ENCODE data around the gene LMBRD2.
A peak's percentile ranks its signal among the peaks of the same experiment; 100 is the strongest.
"Not testable (repeated sequence)": the region's sequence is repeated elsewhere in the genome, so short reads cannot be mapped to it uniquely, and the experiment has no call there.

Gene LMBRD2

DNA sequence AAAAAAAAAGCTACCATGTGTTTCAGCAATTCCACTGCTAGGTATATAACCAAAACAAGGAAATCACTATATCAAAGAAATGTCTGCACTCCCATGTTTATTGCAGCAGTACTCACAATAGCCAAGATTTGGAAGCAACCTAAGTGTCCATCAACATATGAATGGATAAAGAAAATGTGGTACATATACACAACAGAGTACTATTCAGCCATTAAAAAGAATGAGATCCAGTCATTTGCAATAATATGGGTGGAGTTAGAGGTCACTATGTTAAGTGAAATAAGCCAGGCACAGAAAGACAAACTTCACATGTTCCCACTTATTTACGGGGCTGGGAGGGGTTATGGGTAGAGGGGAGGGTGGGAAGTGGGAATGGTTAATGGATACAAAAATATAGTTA lies 18.7 kb downstream of the LMBRD2 start:
- DNase-seq; in situ Hi-C loops (cut with HindIII; ENCODE audit: low pct_ligation_motif_present, low pct_unique_long_range_greater_than_20kb, low sequenced_read_pairs): not testable (repeated sequence)

GRCh38 chr5:36129666-36130065 lies 22.0 kb downstream of the LMBRD2 start:
- in situ Hi-C loops (cut with HindIII; ENCODE audit: low pct_ligation_motif_present, low pct_unique_long_range_greater_than_20kb, low sequenced_read_pairs); DNase-seq: not testable (repeated sequence)

GRCh38 chr5:36128795-36129194 lies 22.9 kb downstream of the LMBRD2 start:
- in situ Hi-C loops (cut with HindIII; ENCODE audit: low pct_ligation_motif_present, low pct_unique_long_range_greater_than_20kb, low sequenced_read_pairs), result no loop called here
- DNase-seq, result no peak

GRCh38 chr5:36125868-36126267 lies 25.8 kb downstream of the LMBRD2 start:
- in situ Hi-C loops (cut with HindIII; ENCODE audit: low pct_ligation_motif_present, low pct_unique_long_range_greater_than_20kb, low sequenced_read_pairs), result no loop called here
- DNase-seq, result no peak

- in situ Hi-C loops (cut with HindIII; ENCODE audit: low pct_ligation_motif_present, low pct_unique_long_range_greater_than_20kb, low sequenced_read_pairs), result no loop called here
- DNase-seq, result no peak
Observed at GRCh38 chr5:36111238-36111637, 40.4 kb downstream of the LMBRD2 start.

GRCh38 chr5:36108758-36109460 lies 42.8 kb downstream of the LMBRD2 start:
- in situ Hi-C loops (cut with HindIII; ENCODE audit: low pct_ligation_motif_present, low pct_unique_long_range_greater_than_20kb, low sequenced_read_pairs), result no loop called here
- DNase-seq, result no peak

GRCh38 chr5:36105819-36106218 lies 45.9 kb downstream of the LMBRD2 start:
- in situ Hi-C loops (cut with HindIII; ENCODE audit: low pct_ligation_motif_present, low pct_unique_long_range_greater_than_20kb, low sequenced_read_pairs), result no loop called here
- no peak for DNase-seq

DNA sequence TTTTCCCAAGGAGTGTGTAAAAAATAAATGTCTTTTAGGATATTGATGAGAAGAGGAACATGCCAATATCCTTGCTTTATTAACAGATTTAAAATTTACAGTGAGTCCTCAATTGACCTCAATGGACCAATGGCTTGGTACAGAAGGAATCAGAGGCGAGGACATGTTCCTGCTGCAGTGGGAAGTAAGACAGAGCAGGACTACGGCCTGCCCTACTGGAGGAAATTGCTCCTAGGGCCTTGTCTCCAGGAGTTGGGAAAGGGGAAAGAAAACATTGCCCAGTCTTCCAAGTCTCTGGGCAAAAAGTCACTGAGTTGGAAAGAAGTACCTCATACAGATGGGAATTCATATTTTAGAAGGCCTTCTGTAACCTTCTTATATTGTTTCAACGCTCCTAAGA lies 51.9 kb downstream of the LMBRD2 start:
- DNase-seq, result no peak
- in situ Hi-C loops (cut with HindIII; ENCODE audit: low pct_ligation_motif_present, low pct_unique_long_range_greater_than_20kb, low sequenced_read_pairs), result no loop called here

- in situ Hi-C loops (cut with HindIII; ENCODE audit: low pct_ligation_motif_present, low pct_unique_long_range_greater_than_20kb, low sequenced_read_pairs), result no loop called here
Observed at GRCh38 chr5:36096486-36096885, 55.2 kb downstream of the LMBRD2 start.

GRCh38 chr5:36089989-36090388 lies 61.7 kb downstream of the LMBRD2 start:
- DNase-seq, result peak; percentile 10
- in situ Hi-C loops (cut with HindIII; ENCODE audit: low pct_ligation_motif_present, low pct_unique_long_range_greater_than_20kb, low sequenced_read_pairs), result no loop called here

More at GRCh38 chr5:36096486-36096885, 55.2 kb downstream of the LMBRD2 start:
- no peak for DNase-seq

DNA sequence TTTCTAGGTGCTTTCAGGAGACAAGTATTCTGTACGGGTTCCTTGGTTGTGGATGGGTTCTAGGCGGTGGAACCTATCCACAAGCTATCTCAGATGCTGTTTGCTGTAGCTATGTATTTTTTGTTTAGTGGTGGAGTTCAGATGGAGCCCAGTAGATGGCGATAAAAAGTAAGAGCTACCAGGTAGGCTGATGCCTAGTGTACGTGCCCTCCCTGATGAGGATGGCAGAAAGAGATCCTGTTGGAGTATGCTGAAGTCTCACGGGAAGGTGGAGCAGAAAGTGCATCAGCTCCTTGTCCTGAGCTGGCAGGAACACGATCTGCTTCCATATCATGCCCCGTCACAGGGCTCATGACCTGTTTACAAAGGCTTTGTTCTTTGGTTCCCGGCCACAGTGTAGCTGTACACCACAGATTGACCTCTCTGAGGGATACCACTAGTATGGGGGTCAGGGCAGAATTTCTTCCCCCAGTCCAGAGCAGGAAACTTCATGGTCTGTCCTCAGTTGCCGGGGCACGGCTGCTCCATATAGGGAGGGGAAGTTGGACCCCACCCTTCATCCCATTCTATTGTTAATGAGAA lies 72.4 kb downstream of the LMBRD2 start:
- in situ Hi-C loops (cut with HindIII; ENCODE audit: low pct_ligation_motif_present, low pct_unique_long_range_greater_than_20kb, low sequenced_read_pairs), result no loop called here
- DNase-seq, result peak; percentile 56

- in situ Hi-C loops (cut with HindIII; ENCODE audit: low pct_ligation_motif_present, low pct_unique_long_range_greater_than_20kb, low sequenced_read_pairs), result no loop called here
- no peak for DNase-seq
Observed at GRCh38 chr5:36078430-36078829, 73.3 kb downstream of the LMBRD2 start.

- in situ Hi-C loops (cut with HindIII; ENCODE audit: low pct_ligation_motif_present, low pct_unique_long_range_greater_than_20kb, low sequenced_read_pairs), result no loop called here
- DNase-seq, result no peak
Observed at GRCh38 chr5:36073595-36074216, 78.0 kb downstream of the LMBRD2 start.

DNA sequence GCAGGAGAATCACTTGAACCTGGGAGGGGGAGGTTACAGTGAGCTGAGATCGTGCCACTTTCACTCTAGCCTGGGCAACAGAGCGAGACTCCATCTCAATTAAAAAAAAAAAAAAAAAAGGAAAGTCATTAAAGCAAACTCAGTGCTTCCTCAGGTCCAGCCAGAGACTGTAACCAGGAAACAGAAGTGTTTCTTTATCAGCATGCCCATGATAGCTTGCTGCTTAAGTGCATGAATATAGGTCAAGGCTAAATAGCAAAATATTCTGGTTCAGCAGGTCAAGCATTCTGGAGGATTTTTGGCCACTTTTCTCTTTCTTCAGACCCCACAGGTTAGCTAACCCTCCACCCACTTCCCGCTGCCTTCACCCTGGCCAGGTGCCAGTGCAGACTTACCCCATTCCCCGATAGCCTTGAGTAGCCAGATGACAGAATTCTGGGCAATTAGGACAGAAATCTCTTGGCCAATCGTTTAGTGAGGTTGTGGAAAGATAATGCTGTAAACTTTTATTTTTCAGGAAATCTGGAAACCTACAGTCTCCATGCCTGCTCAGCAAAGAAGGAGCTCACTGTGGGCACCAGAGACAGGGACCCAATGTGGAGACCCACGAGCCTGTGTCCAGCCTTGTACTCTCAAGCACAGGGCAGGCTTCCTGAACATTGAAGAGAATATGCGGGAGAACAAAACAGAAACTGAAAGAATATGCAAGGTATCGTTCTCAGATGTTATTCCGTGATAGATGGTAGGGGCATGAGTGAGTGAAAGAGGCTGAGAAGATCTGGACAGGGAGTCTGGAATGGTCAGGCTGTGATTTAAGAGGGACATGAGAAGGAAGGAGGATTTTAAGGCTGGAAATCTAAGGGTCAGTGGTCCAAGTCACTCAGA lies 80.8 kb downstream of the LMBRD2 start:
- DNase-seq, result peak; percentile 31
- in situ Hi-C loops (cut with HindIII; ENCODE audit: low pct_ligation_motif_present, low pct_unique_long_range_greater_than_20kb, low sequenced_read_pairs), result no loop called here

DNA sequence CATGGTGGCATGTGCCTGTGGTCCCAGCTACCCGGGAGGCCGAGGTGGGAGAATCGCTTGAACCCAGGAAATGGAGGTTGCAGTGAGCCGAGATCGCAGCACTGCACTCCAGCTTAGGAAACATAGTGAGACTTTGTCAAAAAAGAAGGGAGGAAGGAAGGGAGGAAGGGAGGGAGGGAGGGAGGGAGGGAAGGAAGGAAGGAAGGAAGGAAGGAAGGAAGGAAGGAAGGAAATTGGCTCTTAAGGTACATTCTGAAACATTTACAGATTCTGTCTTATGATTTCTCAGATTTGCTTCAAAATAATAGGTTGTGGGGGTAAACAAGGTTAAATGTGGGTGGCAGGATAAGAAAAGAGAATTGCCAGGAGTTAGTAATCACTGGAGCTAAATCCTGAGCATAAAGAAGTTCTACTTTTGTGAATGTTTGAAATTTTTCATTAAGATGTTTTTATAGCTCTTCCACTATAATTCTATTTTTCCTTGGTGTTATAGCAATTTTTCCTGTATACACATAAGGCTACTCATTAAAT lies 82.9 kb downstream of the LMBRD2 start:
- DNase-seq, result no peak
- in situ Hi-C loops (cut with HindIII; ENCODE audit: low pct_ligation_motif_present, low pct_unique_long_range_greater_than_20kb, low sequenced_read_pairs), result no loop called here

DNA sequence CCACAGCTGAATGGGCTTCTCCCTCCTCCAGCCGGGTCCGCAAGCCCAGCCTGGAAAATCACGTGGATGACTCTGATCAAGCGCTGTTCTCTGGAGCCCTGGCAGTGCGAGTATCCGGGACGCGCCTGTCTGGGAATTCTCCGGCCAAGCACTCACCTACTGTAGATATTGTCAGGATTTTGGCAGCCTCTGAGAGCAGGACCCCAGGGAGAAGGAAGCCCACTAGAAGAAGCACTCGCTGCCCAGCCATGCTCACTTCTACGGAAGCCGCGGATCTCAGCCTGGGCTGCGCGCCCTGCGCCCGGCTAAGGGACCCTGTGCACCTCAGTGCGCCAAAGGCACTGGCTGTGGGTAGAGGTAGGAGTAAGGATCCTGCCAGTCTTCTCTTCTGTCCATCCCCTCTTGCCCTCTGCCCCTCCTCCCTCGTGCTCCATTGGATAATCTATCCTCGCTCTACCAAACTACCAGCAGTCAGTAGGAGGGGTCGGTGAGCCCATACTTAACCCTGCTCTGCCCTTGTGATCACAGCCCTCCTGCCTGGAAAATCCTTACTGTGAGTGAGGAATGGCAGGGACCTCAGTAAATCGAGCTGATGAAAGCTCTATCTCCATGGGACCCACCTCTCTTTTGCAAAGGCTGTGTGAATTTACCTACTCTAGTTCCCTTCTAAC lies 85.0 kb downstream of the LMBRD2 start, which contains the start of gene UGT3A2:
TSS of gene UGT3A2 (minus strand) at position 343 of the 671 bp plus-strand sequence. CDS start at position 250, 93 bp downstream.
- in situ Hi-C loops (cut with HindIII; ENCODE audit: low pct_ligation_motif_present, low pct_unique_long_range_greater_than_20kb, low sequenced_read_pairs), result no loop called here
- peak; percentile 13 for DNase-seq

- in situ Hi-C loops (cut with HindIII; ENCODE audit: low pct_ligation_motif_present, low pct_unique_long_range_greater_than_20kb, low sequenced_read_pairs), result no loop called here
- no peak for DNase-seq
Observed at GRCh38 chr5:36066001-36066539, 85.6 kb downstream of the LMBRD2 start.

DNA sequence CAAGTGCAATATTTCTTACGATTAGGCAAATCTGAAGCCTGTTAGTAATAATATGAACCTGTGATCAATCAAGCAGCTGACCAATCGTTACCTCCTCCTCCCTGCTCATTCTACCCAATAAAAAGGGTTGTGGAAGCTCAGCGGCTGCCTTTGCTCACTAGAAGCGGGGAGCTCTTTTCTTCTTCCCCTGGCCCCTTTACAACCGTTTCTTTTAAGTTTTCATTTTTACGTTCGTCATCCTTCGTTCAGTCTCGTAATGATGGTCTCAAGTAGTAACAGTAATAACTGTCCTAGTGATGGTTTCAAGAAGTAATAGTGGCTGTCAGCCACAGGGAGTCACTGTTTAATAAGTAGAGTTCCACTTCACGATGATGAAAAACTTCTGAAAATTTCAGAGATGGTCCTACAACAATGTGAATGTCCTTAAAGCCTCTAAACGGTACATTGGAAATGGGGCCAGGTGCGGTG lies 91.2 kb downstream of the LMBRD2 start:
- in situ Hi-C loops (cut with HindIII; ENCODE audit: low pct_ligation_motif_present, low pct_unique_long_range_greater_than_20kb, low sequenced_read_pairs), result no loop called here
- DNase-seq, result peak; percentile 11
